ENCODE measurements around the gene PPP2R2C.

The PPP2R2C gene

DNA sequence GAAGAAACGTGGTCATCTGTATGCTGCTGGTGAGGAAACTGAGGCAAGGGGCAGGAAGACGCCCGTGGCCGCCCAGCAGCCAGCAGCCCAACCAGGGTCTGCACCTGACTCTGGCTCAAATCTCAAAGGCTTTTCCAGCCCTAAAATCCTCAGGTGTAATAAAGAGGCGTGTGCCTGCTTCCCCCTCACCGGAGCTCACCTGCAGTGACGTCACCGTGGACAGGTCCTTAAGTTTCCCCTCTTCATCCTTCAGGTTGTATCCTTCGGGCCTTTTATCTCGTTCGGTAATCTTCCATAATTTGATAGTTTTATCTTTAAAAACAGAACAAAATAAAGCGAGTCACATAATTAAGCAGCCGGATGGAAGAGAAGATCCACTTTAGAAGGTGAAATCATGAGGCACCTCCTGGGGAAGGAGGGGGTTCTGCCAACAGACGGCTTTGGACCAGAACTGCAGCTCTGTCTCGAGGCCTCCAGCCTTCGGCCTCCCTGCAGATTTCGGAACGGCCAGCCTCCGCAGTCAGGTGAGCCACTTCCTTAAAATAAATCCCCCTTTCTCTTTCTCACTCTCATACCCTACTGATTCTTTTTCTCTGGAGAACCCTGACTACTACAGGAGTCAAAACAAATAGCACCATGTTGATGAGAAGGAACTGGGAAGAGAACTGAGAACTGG lies 96.7 kb downstream of the PPP2R2C start:
- no peak for DNase-seq

DNA sequence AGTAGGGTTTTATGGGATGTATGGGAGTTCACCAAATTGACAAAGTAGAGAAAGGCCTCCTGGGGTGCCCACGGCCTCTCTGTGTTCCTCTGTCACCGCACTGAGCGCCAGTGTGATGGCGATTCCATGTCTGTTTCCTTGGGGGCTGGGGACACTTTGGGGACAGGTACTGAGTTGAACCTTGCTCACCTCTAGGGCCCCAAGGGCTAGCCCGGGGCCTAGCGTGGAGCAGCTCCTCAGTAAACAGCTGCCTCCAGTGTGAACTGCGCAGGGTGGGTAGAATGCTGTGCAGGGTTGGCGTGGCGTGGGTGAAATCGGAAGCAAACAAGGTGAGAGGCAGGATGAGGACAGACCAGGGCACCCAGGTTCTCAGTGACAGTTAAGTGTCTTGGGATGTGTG lies 97.8 kb downstream of the PPP2R2C start:
- no peak for DNase-seq

DNA sequence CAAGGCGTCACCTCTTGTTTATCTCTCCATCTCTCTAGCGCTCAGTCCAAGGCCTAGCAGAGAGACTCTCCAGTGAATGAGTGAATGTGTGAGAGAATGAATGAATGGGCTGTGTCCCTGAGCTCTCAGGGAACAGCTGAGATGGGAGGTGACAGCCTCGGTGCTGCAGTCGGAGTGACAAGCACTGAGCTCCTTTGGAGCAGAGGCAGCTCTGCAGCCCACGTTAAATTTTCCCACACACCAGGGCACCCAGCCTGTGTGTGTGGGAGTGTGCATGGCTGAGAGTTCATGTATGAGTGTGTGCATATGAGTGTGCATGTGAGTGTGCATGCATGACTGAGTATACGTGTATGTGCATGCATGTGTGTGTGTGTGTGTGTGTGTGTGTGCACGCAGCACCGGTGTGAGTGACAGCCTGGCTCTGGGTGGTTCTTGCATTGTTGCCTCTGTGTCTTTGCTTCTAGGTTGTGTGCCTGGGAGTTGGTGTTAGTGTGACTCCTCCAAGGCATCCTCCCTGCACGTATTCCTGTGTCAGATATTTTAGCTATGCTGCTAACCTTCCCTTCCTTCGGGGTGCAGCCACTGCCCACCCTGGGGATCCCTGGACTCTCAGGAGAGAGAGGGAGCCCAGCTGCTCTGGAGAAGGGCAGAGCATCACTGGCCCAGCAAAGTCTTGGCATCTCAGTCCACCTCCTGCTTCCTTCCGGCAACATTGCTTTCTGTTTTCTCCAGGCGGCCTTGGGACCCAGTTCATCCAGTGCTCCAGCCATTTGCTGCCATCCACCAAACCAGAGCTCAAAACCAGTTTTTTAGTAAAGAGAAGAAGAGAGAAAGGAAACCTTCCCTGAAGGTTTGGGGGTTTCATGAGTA lies 98.6 kb downstream of the PPP2R2C start:
- DNase-seq = no peak

DNA sequence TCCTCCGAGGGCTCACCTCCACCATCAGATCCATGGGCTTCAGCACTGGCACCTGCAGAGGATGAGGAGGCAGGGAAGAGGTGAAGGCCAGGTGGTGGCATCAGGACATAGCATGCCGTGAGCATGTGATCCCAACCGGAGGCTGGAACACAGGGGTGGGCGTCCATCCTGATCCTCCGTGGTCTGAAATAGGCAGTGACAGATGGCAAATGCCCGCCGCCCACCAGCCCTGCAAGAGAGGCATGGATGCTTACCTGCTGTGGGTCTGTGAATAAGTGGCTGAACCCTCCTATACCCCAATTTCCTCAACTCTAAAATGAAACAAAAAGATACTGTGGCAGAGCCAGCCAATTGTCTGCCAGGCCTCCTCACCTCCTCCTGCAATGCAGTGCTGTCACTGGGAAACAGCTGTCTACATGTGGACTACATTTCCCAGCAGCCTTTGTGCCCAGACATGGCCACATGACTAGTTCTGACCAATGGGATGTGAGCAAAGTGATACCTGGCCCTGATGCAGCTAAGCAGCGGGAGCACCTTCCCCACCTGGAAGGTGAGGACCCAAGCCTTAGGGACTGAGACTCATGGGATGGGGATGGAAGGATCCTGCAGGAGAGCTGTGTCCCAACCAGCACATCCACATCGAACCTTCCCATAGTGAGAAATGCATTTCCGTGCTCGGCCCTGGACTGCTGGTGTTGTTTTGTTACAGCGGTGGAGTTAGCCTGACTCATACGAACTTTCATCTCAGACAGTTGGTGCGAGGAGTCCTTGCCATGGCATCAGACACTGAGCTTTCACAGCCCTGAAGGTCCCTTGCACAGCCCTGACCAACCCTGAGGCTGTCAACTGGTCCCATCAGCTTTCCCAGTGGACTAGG lies 99.5 kb downstream of the PPP2R2C start:
- peak; percentile 49 for DNase-seq

GRCh38 chr4:6371812-6372211 lies 100.6 kb downstream of the PPP2R2C start:
- DNase-seq = no peak

GRCh38 chr4:6371271-6371670 lies 101.1 kb downstream of the PPP2R2C start:
- DNase-seq = no peak

DNA sequence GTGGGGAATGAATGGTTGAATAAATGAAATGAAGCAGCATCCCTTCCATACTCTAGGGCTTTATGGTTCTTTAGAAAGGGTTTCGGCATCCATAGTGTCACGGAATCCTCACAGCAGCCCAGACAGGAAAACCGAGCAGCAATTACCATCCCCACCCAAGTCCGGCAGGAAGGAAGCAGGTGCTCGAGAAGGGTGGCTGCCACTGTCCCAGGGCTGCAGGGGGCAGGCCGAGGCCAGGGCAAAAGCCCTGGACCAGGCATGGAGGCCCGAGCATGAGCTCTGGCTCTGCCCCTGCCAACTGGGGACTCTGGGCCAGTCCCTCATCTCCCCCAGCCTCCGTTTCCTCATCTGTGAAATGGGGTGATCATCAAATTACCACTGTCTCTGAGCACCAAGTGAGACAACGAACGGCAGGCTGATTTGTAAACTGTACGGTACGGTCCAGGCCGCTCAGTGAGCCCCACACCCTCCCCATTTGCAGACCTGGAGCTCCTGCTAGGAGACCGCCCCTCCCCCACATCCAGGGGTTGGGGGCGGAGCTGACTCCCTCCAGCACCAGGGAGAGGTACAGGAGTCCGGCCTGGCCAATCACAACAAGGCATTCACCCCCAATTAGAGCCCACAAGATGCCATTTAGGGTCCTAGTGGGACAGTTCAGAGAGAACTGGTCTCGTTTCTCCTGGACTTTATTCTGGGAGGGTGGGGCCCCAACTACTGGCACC lies 102.3 kb downstream of the PPP2R2C start:
- DNase-seq = no peak

DNA sequence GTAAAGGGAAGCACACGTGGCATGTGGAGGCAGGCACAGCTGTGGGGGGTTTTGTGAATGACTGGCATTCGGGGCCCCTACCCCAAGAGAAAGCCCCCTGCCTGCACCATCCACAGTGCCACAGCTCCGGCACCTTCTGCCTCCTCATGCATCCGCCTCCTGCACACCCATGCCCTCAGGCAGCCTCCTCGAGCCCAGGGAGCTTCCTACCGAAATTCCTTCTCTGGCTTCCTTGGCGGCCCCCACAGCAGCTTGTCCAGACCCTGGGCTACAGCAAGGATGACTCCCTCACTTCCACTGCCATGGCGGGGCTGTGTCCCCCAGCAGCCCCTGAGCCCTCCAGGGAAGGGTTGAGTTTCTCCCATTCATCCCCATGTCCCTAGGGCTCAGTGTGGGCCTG lies 102.9 kb downstream of the PPP2R2C start:
- no peak for DNase-seq

GRCh38 chr4:6369035-6369434 lies 103.4 kb downstream of the PPP2R2C start:
- no peak for DNase-seq

- no peak for DNase-seq
Measured at GRCh38 chr4:6368601-6369000, 103.8 kb downstream of the PPP2R2C start.

GRCh38 chr4:6368096-6368495 lies 104.3 kb downstream of the PPP2R2C start:
- DNase-seq = no peak

DNA sequence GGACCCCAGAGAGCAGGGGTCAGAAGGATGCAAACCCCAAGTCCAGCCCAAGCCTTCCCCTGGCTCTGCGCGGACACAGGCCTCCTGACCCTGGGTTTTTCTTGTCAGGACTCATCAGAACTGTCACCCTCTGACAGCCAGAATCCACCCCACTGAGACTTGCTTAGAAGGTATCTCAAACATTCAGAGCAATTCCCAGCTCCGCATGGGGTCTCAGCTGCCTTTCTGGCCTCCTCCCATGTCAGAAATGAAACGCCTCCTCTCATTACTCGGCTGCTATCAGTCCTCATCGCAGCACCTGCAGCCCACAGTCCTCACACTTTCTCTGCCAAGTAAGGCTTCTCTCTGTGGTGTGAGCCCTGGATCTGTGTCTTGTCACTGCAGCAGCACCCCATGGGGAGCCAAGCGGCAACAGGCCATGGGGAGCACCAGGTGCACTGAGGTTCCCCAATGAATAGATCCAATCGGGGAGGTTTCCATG lies 105.0 kb downstream of the PPP2R2C start:
- no peak for DNase-seq

DNA sequence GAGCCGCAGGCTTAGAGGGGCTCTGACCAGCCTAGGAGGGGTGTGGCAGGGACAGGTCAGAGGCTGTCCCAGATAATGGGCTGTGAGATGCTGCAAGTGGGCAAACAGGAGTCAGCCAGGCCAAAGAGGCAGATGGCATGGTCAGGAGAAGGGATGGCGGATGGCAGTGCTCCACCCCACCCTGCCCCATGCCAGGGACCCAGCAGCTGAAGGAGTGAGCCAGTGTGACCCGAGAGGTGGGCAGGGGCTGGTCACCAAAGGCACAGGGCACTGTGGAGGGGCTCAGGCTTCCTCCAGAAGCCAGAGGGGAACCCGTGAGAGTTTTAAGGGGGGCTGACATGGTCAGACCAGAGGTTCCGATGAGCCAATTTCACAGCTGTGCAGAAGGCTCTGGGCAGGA lies 105.8 kb downstream of the PPP2R2C start:
- DNase-seq = no peak

DNA sequence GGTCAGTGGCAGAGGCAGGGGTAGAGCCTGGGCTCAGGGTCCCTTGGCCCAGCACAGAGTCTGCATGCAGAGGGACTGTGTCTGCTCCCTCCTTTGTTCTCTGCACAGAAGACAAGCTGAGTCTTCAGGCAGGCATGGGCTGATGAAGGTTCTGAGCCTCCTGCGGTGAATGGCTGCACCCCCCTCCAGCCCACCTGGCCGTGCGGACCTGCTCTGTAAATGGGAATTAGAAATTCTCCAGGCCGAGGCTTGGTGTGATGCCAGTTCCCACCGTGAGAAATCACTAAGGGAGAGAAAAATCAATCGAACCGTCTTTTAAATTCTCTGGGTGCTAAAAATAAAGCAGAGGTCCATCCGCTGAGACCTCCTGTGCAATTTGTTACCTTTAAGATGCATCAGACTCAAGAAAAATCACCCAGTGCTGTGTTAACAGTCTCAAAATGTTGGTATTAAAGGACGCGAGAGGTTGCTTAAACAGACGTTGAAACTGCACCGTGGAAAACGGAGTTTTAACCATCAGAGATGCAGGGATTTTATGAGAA lies 106.8 kb downstream of the PPP2R2C start:
- no peak for DNase-seq

GRCh38 chr4:6364581-6364980 lies 107.8 kb downstream of the PPP2R2C start:
- DNase-seq = no peak

DNA sequence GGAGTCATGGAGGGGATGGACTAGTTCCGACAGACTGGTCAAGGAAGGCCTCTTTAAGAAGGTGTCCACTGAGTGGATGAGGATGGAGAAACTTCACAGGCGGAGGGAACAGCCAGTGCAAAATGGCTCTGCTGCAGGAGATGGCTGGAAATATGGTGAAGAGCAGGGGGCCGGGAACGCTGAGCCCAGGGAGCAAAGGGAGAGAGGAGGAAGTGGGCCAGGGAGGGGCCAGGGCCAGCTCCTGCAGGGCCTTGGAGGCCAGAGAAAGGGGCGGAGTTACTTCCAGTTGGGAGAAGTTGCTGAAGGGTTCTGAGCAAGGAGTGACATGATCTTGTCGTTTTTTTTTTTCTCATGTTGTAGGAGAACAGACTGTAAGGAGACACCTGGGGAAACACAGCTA lies 108.3 kb downstream of the PPP2R2C start:
- no peak for DNase-seq

GRCh38 chr4:6362896-6363295 lies 109.5 kb downstream of the PPP2R2C start:
- DNase-seq = peak; percentile 73

DNA sequence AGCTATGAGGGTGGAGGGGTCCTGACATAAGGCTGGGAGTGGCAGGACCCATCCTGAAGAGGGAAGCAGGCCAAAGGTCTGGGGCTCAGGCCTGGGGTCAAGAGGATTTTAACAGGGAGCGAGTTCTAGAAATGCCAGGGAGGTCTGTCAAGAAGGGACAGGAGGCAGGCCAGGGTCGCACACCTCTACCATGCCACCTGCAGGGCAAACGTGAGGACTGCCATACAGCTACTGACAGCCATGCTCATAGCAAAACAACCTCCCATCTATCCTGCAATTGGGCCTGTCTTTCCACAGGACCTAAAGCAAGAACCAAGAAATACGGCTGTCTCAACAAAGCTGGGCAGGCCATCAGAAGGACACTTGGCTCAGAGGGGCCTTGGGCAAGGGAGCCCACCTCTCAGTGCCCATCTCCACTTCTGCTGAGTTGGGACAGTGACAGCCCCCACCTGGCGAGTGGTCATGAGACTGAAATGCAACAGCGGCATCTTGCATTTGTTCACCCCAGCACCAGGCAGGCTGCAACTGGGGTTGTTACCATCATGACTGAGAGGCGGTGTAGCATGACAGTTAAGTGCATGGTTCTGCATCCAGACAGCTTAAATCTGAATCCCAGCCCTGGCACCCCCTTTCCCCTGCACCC lies 110.0 kb downstream of the PPP2R2C start:
- no peak for DNase-seq

GRCh38 chr4:6361076-6361784 lies 111.2 kb downstream of the PPP2R2C start:
- DNase-seq = no peak

DNA sequence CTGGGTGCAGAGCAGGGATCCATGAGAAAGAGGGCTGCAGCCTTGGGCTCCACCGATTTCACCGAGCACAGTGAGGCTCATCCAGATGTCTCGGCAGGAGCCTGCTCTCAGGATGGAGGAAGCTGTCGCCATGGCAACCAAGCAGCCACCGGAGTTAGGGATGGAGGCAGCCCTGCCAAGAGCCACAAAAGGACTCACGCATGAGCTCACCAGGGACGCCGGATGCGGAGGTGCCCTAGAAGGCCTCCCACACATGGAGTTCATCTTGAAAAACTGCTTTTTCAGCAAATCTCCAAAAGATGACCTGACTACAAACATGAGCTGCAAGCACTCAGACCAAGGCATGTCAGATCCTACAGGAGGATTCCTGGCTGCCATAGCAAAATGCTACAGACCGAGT lies 112.0 kb downstream of the PPP2R2C start:
- DNase-seq = no peak

Data from hematopoietic multipotent progenitor cell treated with erythropoietin and hydrocortisone succinate and interleukin-3 and kit ligand, for 4 days (in vitro differentiated cells).